Omental fat pad (tissue), 4 donors: Measurements from ENCODE around the gene TUBGCP6. TPM values are rescaled to one million over a fixed set of nuclear protein-coding genes. Genes with fewer than 3 reads are reported as not detected.

Experiments used
- ATAC-seq: fragments of 150-250 bp; one replicate; pipeline ENCODE4 v1.9.1; 2016; ENCODE audit warnings: mild to moderate bottlenecking, moderate library complexity; ENCODE audit not compliant: low FRiP score
- DNase-seq: peaks from one replicate; pipeline ENCODE4 v3.0.0-alpha.2; 2019; ENCODE audit warnings: low spot score
- CTCF ChIP-seq, 3 donors: fragments of 450-650 bp; IDR thresholded peaks; one replicate each; pipeline ENCODE4 v1.5.1; 2016 to 2017; ENCODE audit warnings: antibody characterized with exemption in 3 of 3, mild to moderate bottlenecking in 3 of 3, moderate library complexity in 2 of 3
- total RNA-seq, 4 donors: library from RNA; depleted of rRNA; stranded (reverse); fragments of >200 nt; gene quantifications; one replicate each; pipeline ENCODE4 v1.1.0, GENCODE V29; 2016

Gene TUBGCP6
- total RNA-seq, 4 donors from 2014 or later = 32.7 to 52.2 (median 33.5) TPM

DNA sequence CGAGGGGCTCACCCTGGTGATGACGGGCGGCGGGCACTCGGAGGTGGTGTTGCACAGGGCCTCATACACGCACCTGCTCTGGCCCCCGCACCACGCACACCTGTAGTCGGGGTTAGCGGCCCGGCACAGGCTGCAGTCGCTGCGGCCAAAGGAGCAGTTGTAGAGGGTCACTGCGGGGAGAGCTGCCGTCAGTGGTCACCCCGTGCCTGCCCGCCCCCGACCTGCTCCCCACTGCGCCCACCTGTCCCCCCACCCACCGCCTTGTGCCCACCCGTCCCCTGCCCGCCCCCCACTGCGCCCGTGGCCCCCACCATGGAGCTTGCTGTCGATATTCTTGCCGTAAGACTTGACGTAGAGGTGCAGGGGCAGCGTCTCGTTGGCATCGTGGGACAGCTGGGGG, 39.0 kb upstream of the TUBGCP6 start:
- TF ChIP-seq CTCF (IDR thresholded peaks at IDR 0.05) = no peak
- ATAC-seq (no peak), DNase-seq (no peak)

DNA sequence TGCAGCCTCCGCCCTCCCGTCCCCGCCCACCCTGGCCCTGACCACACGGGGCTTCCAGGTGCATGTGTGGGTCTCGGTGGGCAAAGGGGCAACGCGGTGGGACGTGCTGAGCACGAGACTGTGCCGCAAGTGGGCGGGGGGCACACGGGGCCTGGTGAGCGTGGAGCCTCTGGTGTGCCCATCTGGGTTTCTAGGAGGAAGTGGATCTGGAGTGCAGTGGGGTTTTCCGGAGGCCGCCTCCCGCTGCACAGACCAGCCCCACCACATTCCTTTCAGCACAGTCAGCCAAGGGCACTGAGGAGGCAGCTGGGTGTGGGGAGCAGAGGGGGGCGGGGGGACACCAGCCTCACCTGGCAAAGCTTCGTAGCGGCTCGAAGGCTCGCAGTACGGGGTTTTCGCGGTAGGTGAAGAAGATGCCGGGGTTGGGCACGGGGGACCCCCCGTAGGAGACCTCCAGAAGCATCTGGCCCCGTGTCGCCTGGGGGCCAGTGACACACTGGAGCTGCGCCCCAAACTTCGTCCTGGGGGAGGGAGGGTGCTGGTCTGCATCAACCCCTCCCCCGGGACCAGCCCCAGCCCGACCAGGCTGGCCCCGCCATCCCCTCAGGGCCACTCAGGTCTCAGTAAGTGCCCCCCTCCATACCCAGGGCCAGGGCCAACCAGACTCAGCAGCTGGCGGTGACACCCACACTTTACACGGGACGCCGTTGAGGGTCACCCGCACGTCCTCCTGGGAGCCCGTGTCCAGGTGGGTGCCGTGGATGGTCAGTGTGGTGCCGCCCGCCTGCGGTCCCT, 37.7 kb upstream of the TUBGCP6 start:
- no peak for DNase-seq
- TF ChIP-seq CTCF (IDR thresholded peaks at IDR 0.05) = no peak
- ATAC-seq = peak; percentile 71

- DNase-seq (no peak), ATAC-seq (no peak)
- no peak for TF ChIP-seq CTCF (IDR thresholded peaks at IDR 0.05)
These were observed 37.1 kb upstream of the TUBGCP6 start for GRCh38 chr22:50281957-50282356.

- ATAC-seq (no peak), DNase-seq (no peak)
- TF ChIP-seq CTCF (IDR thresholded peaks at IDR 0.05) = no peak
These were observed 36.5 kb upstream of the TUBGCP6 start for GRCh38 chr22:50281384-50281760.

DNA sequence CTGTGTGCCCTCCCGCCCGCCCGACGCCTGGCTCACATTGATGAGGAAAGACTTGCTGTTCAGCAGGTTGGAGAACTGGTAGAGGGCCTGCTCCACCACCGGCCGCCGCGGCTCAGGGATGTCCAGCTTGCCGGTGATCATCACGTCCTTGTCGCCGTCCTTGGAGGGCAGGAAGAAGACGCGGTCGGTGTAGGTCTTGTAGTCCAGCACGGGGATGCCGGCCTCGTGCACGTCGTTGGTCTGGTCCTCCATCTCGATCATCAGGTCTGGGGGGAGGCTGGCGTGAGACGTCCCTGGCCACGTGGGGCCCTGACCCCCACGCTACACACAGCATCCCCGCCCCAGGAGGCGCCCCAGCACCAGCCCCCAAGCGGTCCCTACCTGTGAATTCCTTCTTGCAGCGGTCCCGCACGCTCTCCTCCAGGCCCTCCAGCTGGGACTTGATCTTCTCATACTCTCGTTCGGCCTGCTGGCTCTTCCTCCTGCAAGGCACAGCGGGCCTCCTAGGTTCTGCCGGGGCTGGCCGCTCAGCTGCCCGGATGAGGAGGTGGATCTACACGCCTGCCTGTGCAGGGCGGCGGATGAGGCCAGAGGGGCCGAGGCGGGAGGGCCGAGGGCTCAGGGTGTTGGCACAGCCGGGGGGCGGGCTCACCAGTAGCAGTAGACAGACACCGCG, 36.0 kb upstream of the TUBGCP6 start:
- ATAC-seq = no peak
- TF ChIP-seq CTCF (IDR thresholded peaks at IDR 0.05) = no peak
- no peak for DNase-seq

DNA sequence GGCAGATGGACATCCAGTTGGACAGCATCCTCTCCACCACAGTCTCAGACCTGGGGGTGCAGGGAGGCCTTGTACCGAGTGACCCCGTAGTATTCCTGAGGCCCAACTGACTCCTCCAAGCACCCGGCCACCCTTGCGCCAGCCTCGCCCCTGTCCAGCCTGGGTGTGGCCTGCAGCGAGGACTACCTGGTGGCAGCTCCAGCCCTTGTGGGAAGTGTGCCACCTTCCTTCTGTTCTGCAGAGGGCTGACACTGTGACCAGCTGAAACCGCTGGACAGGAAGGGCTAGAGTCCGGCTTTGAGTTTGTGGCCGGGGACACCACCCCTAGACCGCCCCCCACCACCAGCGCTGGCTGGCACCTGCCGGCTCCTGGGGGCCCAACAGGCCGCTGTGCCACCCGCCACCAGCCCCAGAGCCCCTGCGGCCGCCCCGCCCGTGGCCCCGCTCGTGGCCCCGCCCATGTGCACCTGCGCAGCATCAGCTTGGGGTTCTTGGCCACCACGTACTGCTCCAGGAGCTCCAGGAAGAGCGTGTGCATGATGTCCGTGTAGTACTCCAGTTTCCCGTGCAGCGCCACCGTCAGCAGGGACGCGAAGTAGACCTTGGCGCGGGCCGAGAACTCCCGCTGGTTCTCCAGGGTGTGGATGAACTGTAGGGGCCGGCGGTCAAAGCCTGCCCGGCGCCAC, 35.3 kb upstream of the TUBGCP6 start:
- ATAC-seq (no peak), DNase-seq (no peak)
- TF ChIP-seq CTCF (IDR thresholded peaks at IDR 0.05) = no peak
